CD4-positive, alpha-beta T cell treated with Interleukin-6 at 100 ng/mL for 8 hours (primary cell): ENCODE measurements around the gene ST3GAL4.

Experiments
- DNase-seq: peaks from one replicate; pipeline ENCODE4 v3.0.0-alpha.2; 2020; ENCODE audit warnings: mixed read lengths, low spot score

ST3GAL4 gene

DNA sequence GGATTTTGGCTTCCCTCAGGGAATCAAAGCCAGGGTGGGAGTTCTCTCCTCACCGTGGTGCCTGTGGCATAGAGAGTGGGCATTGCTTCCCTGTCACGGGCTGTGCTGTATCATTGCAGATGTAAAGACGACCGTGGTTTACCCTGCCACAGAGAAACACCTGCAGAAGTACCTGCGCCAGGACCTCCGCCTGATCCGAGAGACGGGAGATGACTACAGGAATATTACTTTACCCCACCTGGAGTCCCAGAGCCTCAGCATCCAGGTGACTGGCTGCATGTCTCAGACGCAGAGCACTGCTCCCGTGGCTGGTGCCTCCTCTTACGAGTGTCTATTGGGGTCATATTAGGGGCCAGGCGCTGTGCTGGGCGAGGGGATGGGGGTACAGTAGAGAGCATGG is 24.2 kb upstream of the ST3GAL4 start:
- no peak for DNase-seq

DNA sequence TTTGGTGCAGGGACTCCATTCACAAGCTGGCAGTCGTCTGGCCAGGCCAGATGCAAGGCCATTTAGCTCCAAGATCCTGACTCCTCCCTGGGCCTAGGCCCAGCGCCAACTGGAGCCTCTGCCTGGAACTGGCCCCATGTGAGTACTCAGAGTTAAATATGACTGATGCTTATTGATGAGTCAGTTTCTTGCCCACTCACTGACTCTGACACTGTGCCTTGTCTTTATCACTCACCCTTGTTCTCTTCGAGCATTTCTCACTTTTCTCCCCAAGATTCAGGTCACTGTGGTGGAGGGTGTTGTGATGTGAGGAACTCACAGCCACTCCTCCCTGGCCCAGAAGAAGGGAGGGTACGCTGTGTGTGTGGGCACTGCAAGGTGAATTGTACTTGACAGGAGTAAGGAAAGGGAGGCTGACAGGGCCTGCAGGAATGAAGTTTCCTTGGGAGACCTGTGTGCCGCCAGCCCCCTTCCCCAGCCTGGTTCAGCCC is 23.2 kb upstream of the ST3GAL4 start:
- no peak for DNase-seq

DNA sequence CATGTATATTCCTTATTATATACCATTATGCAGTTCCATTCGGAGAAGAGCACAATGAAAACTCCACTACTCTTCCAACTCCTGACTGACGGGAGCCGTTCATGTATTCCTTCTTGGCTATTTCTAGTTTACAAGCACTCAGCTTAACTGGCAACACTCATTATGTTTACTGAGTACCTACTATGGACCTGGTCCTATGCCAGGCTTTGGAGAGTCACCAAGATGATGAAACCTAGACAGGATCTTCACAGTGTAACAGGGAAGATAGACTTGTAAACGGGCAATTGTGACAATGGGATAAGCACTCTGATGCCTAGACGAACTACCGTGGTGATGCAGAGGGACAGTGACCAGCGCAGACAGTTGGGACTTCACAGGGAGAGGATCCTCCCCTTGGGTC is 22.3 kb upstream of the ST3GAL4 start:
- DNase-seq = no peak

DNA sequence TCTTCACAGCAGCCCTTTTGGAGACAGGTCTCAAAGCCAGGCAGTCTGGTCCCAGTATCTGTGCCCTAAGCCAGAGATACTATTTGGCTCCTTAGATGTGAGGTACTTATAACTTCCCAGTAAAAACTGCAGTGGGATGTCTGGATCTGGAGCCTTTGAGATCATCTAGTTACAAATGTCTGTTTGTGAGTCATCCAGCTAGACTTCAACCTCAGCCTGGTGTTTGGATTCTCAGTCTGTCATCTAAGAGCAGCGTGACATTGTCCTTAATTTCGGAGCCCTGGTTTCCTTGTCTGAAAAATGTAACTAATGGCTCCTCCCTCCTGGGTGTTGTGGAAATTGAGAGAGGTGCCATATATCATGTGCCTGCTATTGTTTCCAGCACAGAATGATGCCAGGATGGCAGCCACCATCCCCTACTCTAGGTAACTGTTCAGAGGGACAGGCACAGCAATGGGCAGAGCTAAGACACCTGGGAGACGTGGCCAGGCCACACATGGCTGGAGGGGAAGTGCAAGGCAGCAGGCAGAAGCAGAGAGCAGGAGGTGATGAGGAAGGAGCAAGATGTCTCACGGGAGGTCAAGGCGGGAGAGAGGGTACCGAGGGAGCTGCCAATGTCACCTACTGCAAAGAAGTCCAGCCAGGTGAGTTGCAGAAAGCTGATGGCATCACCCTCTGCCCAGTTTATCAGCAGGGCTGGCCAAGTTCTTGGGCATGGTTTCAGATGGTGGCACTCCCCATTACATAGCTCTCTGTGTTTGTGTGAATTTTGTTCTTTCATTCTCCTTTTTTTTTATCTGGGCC is 20.6 kb upstream of the ST3GAL4 start:
- no peak for DNase-seq

DNA sequence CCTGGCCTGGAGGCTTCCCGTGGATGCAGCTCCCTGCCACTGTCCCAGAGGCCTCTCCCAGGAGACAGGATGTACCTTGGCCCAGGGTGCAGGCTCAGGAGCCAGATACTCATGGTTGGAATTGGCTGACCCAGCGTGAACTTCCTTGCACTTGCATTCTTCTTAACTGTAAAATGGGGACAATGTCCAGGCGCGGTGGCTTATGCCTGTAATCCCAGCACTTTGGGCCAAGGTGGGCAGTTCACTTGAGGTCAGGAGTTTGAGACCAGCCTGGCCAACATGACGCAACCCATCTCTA is 20.1 kb upstream of the ST3GAL4 start:
- no peak for DNase-seq

DNA sequence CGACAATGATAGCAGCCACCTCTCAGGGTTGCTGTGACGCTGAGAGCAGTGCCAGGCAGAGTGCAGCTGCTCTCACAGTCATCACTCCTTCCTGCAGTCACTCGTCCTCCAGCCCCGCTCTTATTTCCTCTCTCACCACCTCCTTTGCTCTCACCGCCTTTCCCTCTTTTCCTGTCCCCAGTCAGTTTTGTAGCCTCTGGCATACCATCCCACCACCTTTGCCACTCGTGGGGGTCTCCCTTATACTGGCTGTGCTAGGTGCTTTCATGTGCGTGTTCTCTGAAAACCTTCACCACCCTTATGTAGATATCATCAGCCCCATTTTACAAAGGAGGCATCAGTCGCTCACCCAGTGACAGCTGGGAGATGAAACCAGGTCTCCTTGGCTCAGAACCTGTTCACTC is 19.3 kb upstream of the ST3GAL4 start:
- DNase-seq = no peak

DNA sequence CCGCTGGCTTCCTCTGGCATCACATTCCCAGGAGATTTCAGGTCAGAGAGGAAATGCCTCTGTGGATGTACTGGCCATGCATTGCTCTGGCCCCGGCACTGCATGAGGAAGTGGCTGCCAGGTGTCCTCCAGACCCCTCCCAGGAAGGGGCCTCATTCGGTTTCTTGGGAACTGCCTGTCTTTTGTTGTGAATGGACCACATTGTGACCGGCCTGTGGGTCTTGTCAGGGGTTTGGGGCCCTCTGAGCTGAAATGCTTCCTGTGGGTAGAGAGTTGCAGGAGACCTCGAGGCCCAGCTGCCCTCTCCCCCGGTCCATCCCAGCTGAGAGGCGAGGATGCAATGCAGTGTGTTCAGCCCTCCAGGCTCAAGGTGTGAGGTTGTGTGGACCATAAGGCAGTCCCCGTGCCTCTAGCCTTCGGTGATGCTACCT is 18.8 kb upstream of the ST3GAL4 start:
- DNase-seq = no peak

DNA sequence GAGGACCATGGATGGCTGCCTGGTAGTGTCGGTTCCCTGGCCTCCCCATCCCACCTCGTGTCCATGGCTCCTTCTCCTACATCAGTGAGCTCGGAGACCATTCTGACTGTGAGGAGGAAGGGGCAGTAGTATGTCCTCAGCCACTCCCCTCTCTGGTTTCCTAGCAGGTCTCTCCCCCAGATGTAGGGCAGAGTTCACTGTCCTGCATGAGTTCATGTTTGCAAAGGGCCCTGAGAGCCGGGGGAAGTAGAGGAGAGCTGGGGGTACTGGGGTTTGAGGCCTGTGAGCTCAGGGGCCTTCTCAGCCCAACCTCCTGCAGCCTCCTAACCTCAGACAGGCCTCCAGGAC is 18.4 kb upstream of the ST3GAL4 start:
- no peak for DNase-seq

DNA sequence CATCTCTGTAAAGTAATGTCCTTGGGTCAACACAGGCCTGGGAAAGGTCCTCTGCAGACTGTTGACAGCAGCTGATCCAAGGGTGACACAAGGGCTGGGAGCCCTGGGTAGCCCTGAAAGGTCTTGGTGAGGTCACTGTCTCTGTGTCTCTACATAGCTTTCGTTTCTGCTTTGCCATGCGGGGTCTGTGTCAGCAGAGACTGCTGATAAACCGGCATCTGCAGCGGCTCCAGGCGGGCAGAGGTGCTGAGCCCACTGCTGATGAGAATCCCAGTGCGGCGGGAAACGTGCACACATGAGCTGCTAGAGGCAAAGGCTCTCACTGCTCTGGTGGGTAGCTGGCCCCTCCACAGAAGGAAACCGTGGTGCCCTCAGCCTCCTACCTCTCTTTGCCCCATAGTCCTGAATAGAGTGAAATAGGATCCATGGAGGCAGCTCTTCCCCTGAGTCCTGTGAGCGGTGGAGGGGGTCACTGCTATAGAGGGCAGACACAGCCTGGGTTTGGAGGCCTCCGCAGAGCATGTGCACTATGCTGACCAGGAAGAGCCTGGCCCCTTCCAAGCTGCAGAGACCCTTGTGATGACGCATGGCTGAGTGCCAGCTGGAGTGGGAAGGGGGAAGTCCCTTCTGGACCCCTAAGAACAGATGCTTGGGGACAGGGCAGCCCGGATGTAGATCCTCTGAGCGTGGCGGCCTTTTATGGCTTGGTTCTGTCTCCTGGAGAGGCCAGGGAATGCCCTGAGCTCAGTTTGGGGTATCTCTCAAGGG is 17.8 kb upstream of the ST3GAL4 start:
- DNase-seq = no peak

DNA sequence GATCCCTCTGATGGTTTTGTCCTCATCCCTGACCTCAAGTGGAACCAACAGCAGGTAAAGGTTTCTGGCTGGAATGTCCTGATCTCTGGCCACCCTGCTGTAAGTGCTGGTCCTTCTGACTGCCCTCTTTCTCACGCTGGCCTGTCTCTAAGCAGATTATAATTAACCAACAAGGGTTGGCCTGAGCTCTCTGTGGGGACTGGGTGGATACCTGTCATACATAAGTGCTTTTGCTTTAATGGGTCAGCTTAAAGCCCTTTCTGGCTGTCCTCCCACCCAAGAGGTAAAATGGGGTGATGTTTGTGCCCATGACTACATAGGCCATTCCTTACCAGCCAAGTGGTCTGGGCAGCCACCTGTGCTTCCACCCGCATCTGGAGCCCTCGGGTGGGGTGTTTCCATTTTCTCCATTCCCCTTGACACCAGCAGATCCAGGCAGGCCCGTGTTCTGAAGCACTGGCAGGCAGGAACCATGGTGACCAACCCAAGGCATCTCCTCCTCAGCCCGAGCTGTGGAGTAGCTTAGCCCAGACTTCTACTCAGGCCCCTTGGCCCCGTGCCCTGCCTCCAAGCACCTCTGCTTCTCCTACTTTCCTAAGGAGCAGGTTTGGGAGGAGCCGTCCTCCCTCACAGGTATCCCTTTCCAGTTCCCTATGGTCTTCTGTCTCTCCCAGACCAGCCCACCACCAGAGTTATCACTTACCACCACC is 17.0 kb upstream of the ST3GAL4 start:
- no peak for DNase-seq

DNA sequence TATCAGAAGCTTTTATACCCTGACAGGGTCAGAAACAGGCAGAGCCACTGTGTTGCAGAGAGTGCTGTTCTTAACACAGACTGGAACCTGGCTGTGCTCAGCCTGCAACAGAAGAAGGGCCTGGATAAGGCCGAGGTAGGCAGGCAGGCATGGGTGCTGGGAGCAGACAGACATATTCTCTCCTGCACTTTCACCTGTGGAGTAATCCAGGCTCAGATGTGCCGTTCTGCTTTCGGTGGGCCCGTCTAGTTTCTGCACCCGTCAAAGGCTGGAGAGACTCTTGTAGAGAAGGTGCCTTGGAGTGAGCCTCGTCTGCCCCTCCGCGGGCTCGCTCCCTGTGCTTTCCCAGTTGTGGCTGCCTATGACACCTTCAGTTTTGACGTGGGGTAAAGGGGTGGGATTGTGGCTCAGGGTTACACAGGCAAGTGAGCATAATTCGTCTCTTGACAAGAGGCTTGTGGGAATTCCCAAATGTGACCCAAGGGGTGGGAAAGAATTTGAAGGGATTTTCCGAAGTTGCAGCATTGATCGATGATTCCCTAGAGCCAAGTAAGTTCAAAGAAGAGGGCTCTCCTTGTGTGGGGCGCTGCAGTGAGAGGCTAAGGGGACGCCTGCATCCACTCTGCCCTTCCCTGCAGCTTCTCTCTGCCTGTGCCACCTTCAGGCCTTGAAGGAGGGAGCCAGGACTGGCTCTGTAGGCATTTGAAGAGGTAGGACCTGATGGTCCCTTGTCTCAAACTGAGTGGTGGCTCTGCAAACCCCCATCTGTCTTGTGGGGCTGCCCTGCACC is 16.2 kb upstream of the ST3GAL4 start:
- no peak for DNase-seq

DNA sequence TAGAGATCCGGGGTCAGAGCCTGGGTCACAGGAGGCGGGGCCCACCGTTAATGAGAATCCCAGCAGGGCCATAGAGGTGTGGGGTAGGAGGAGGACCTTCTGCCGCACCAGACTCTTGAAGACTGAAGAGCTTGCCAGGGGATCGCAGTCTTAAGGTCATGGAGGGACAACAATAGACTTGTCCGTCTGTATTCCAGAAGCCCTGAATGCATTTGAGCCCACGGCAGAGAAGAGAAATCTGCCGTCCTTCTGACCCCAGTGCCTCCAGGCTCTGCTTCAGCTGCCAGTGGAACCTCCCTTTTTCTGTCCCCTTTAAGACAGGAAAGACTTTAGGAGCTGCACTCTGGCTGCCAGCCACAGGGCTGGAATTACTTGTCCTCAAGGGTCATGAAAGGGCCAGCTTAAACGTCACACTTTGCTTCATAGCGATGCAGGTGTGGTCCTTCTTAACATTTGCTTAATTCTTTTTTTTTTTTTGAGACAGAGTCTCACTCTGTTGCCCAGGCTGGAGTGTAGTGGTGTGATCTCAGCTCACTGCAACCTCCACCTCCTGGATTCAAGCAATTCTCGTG is 15.5 kb upstream of the ST3GAL4 start:
- no peak for DNase-seq

DNA sequence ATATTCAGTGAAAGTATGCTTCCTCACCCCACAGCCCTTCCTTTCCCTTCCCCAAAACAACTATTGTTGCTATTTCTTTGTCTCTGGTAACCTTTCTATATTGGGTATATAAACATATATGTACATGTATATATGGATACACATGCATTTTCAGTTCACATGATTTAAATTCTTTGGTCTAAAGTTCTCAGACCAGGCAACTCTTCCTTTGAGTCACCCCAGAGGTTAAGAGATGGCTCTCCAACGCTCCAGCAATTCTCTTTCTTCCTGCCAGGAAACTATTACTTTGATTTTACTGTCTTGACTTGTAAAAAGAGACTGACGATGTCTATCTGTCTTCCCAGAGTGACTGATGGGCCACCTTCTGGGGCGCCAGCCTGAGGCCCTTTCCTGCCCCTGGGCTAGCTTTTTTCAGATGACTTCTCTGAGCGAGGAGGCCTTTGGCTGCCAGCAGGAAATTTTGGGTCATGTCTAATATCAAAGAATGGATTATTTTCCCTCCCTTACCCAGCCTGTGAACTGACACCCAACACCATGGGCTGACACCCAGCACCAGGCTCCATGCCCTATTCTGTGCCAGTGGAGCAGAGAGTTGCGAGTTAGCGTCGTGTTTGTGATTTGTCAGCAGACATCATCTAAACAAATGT is 14.4 kb upstream of the ST3GAL4 start:
- no peak for DNase-seq

DNA sequence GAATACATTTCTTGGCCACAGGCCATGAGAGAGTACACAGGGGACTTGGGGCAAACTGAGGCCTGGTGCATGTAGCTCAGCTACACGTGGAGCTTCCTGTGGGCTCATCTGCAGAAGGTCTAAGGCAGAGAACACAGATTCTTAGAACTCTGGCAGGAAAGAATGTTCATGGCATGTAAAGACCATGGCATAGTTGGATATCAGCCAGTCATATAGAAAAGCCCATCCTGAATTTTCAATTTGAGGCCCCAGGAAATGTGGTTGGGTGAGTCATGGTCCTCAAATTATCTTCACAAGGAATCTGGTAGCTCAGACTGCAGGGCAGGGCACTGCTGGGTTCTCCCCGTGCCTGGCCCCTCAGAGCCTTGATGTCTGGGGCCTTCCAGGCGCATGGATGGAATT is 13.7 kb upstream of the ST3GAL4 start:
- DNase-seq = no peak

DNA sequence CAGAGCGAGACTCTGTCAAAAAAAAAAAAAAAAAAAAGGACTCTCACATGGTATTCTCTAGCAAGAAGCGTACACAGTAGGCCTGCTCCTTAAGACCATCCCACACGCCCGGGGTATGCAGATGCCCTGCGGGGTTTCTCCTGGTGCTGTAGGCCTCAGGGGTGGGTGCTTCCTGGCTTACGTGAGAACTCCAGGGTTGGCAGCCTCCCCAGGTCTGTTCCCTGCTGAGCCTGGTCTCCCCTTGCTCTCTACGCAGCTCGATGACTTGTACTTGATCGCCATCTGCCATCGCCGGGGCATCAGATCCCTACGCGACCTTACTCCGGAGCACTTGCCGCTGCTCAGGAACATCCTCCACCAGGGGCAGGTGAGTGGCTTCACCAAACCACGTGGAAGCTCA is 12.4 kb upstream of the ST3GAL4 start:
- no peak for DNase-seq

DNA sequence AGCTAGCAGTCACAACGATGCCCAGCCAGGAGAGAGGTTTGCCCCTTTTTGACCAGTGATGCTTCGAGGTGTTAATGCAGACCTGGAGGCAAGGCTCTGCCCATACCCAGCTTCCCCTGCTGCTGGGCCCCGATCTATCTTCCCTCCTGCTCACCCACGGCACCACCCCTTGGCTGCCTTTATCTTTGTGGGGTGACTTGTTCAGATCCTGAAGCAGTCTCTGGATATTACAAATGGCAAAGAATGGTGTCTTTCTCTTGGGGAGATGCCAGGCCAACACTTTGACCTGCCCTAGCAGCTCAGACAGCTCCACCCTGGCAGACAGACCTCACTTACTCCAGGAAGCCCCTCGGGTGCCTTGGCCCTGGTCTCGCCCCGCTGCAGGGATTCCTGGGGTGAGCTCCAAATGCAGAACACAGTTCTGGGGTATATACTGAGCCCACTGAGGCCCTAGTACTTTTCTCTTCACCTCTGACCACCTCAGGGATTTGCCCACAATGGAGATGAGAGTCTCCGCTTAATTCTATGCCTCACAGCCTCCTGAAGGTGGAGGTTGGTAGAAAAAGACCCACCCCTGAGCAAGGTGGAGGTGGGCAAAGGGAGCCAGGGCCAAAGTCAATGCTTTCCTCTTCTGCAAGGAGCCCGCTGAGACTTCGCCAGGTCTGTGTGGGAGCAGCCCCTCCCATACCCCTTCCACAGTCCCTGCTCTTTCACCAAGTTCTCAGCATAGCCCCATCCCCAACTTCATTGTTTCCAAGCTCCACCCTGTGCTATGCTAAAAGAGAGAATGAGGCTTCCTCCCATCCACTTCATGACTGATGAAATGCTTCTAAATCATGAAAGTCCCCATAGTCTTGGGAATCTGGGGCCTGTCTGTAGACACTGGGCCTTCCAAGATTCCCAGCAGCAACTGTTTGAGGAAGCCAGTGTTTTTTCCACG is 11.1 kb upstream of the ST3GAL4 start:
- DNase-seq = no peak

DNA sequence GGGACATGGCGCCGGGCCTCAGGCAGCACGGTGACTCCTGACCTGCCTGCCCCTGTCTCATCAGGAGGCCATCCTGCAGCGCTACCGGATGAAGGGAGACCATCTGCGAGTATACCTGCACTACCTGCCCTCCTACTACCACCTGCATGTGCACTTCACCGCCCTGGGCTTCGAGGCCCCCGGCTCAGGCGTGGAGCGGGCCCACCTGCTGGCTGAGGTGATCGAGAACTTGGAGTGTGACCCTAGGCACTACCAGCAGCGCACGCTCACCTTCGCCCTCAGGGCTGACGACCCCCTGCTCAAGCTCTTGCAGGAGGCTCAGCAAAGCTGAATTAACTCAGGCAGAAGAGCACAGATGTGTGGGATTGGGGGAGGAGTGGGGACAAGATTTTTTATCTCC is 10.2 kb upstream of the ST3GAL4 start:
- no peak for DNase-seq

DNA sequence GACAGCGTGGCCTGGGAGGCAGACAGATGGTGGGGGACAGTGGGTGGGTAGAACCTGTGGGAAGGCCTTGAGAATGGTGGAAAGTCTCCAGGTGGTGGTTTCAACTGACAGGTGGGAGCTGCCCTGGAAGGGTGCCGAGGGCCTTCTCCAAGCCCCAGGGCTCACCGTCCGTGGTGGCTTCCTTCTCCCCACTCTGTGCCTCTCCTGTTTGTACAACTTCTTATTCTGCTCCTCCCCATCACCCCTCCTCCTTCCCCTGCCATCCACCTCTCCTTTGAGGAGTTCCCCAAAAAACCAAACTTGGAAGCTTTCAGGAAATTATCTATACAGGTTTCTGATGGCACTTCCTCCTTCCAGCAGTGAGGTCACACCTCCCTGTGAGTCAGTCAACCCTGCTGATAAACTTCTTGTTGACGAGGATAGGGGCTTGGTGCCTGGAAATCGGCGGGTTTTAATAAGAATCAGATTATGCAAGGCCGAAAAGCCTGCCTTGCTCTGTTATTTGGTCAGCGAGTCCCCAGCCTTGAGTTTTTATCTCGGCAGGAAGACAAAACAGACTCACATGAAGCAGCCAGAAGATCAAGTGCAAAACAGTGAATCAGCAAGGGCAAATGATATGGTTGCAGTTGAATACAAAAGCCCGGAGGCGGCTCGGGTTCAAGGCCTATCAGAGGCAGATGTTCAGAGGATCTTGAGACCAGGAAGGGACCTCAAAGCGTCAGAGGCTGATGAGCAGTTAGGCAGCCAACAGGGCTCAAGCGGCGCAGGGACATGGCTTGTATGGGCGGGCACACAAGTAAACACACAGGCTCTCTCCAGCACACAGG is 9.5 kb upstream of the ST3GAL4 start:
- DNase-seq = no peak

DNA sequence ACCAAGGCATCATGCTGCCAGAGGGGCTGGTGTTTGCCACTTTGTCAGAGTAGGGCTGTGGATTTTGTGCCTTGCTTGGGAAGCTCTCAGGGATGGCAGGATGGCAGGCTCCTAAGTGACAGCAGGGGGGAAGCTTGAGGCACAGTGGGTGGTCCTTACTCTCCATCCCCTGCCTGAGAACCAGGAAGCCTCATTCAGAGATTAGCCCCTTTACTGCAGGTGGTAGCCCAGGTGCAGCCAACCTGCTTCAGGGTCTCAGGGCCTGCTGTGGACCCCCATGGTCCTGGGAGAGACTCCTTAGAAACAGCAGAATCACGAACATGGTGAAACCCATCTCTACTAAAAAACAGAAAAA is 8.9 kb upstream of the ST3GAL4 start:
- no peak for DNase-seq
